CD14-positive monocyte (primary cell): ENCODE data around the gene GUCY1A1. TPM values are rescaled to one million over a fixed set of nuclear protein-coding genes. Genes with fewer than 3 reads are reported as not detected.

Experiments used
- DNase-seq, 3 donors: peaks; one replicate each; pipeline ENCODE4 v3.0.0-alpha.2; 2011 to 2022
- H2AFZ ChIP-seq: 2 replicates; pipeline ENCODE4 v1.6.0; 2012; ENCODE audit warnings: mild to moderate bottlenecking, low read depth, low read length, inconsistent platforms; ENCODE audit not compliant: insufficient read depth, poor library complexity, severe bottlenecking
- H3K27ac ChIP-seq, 2 donors: 1 replicate in 1 of 2; 2 replicates in 1 of 2; pipeline ENCODE4 v1.5.1; 2012 to 2013; ENCODE audit warnings: low read length in 2 of 2, control low read depth in 1 of 2, inconsistent platforms in 1 of 2, low read depth in 1 of 2, mild to moderate bottlenecking in 1 of 2
- H3K27me3 ChIP-seq, 2 donors: one replicate each; pipeline versions ENCODE4 v1.6.0 to v1.6.1; 2011 to 2013; ENCODE audit warnings: low read length in 2 of 2; ENCODE audit not compliant: control insufficient read depth in 2 of 2, insufficient read depth in 2 of 2
- H3K36me3 ChIP-seq, 2 donors: replicated peaks in 1 of 2; 1 replicate in 1 of 2; 2 replicates in 1 of 2; pipeline versions ENCODE4 v1.5.1 to v1.6.1; 2012 to 2013; ENCODE audit warnings: low read length in 2 of 2, control low read depth in 1 of 2, inconsistent platforms in 1 of 2, mild to moderate bottlenecking in 1 of 2; ENCODE audit not compliant: insufficient read depth in 2 of 2, control insufficient read depth in 1 of 2
- H3K4me1 ChIP-seq, 2 donors: 1 replicate in 1 of 2; 2 replicates in 1 of 2; pipeline versions ENCODE4 v1.5.1 to v1.6.1; 2012 to 2013; ENCODE audit warnings: low read length in 2 of 2, control low read depth in 1 of 2, inconsistent platforms in 1 of 2, mild to moderate bottlenecking in 1 of 2, moderate library complexity in 1 of 2; ENCODE audit not compliant: insufficient read depth in 2 of 2, control insufficient read depth in 1 of 2
- H3K4me2 ChIP-seq: replicated peaks from 2 replicates; pipeline ENCODE3; 2012; ENCODE audit warnings: low read length, moderate library complexity, mild to moderate bottlenecking; ENCODE audit not compliant: poor library complexity, severe bottlenecking; ENCODE audit errors: extremely low read depth
- H3K4me3 ChIP-seq, 3 experiments: fragments of 200-600 bp in 1 of 3; sonication (generic) in 1 of 3; replicated peaks in 1 of 3; 1 replicate in 2 of 3; 2 replicates in 1 of 3; pipeline ENCODE4 v1.5.1; 2011 to 2013; ENCODE audit warnings: low read length in 3 of 3, mild to moderate bottlenecking in 3 of 3, control low read depth in 2 of 3, low read depth in 2 of 3, inconsistent platforms in 1 of 3, moderate library complexity in 1 of 3
- H3K79me2 ChIP-seq: 2 replicates; pipeline ENCODE4 v1.6.0; 2012; ENCODE audit warnings: mild to moderate bottlenecking, control low read depth, inconsistent platforms, low read length, moderate library complexity; ENCODE audit not compliant: insufficient read depth
- H3K9ac ChIP-seq: 2 replicates; pipeline ENCODE4 v1.6.0; 2017; ENCODE audit warnings: low read length, mild to moderate bottlenecking; ENCODE audit not compliant: insufficient read depth, poor library complexity, severe bottlenecking
- H3K9me3 ChIP-seq, 2 donors: replicated peaks in 1 of 2; 1 replicate in 1 of 2; 2 replicates in 1 of 2; pipeline versions ENCODE4 v1.5.1 to v1.6.1; 2012 to 2013; ENCODE audit warnings: low read length in 2 of 2, control low read depth in 1 of 2; ENCODE audit not compliant: control insufficient read depth in 1 of 2, insufficient read depth in 1 of 2
- H4K20me1 ChIP-seq: 2 replicates; pipeline ENCODE4 v1.6.0; 2012; ENCODE audit warnings: mild to moderate bottlenecking, low read length, control low read depth, moderate library complexity; ENCODE audit not compliant: insufficient read depth
- H3K27ac Mint-ChIP-seq, 7 donors: one replicate each; pipeline ENCODE4 v1.8.0; 2020; ENCODE audit warnings: mild to moderate bottlenecking in 7 of 7, mixed read lengths in 7 of 7, moderate library complexity in 6 of 7, inconsistent platforms in 2 of 7
- H3K27me3 Mint-ChIP-seq, 3 donors: one replicate each; pipeline ENCODE4 v1.8.0; 2021 to 2022; ENCODE audit warnings: low read depth in 3 of 3, mild to moderate bottlenecking in 3 of 3, mixed read lengths in 3 of 3, moderate library complexity in 3 of 3, inconsistent platforms in 1 of 3
- H3K36me3 Mint-ChIP-seq, 2 donors: one replicate each; pipeline ENCODE4 v1.8.0; 2020; ENCODE audit warnings: mixed read lengths in 2 of 2, inconsistent platforms in 1 of 2, mild to moderate bottlenecking in 1 of 2
- H3K4me1 Mint-ChIP-seq: one replicate; pipeline ENCODE4 v1.8.0; 2020; ENCODE audit warnings: mild to moderate bottlenecking, mixed read lengths
- H3K4me3 Mint-ChIP-seq, 2 donors: one replicate each; pipeline ENCODE4 v1.8.0; 2020; ENCODE audit warnings: mild to moderate bottlenecking in 2 of 2, mixed read lengths in 2 of 2, moderate library complexity in 1 of 2
- H3K9me3 Mint-ChIP-seq, 7 donors: one replicate each; pipeline ENCODE4 v1.8.0; 2020 to 2022; ENCODE audit warnings: mixed read lengths in 7 of 7, mild to moderate bottlenecking in 6 of 7, moderate library complexity in 6 of 7, inconsistent platforms in 2 of 7
- WGBS: methylation state at CpG from one replicate; pipeline ENCODE4 v1.1.5; 2013; ENCODE audit warnings: missing lambda C conversion rate; ENCODE audit not compliant: insufficient coverage; 5-methylcytosine and 5-hydroxymethylcytosine counted together
- intact Hi-C, 2 donors: fragments of 100-400 bp; cut with micrococcal nuclease; formaldehyde crosslinking; loops; one replicate each; pipeline versions ENCODE4 v1.15.0 to v1.15.1; 2023
- polyA plus RNA-seq, 3 donors: library from polyadenylated mRNA; depleted of rRNA in 1 of 3; unstranded in 2 of 3; stranded (reverse) in 1 of 3; fragments of 300-500 nt in 2 of 3; fragments of >200 nt in 1 of 3; fragmentation: Illumina TruSeq in 2 of 3; gene quantifications; 1 replicate in 2 of 3; 2 replicates in 1 of 3; pipeline ENCODE4 v1.2.3, GENCODE V29; 2012 to 2021
- TF ChIP-seq, protein P1 (sequence below): fragments of 200-600 bp; IDR thresholded peaks from one replicate; pipeline ENCODE4 v1.8.0; 2022; ENCODE audit warnings: antibody characterized with exemption, mild to moderate bottlenecking

Gene GUCY1A1
- polyA plus RNA-seq, 3 donors, result 0.88 to 1.2 (median 0.95) TPM

DNA sequence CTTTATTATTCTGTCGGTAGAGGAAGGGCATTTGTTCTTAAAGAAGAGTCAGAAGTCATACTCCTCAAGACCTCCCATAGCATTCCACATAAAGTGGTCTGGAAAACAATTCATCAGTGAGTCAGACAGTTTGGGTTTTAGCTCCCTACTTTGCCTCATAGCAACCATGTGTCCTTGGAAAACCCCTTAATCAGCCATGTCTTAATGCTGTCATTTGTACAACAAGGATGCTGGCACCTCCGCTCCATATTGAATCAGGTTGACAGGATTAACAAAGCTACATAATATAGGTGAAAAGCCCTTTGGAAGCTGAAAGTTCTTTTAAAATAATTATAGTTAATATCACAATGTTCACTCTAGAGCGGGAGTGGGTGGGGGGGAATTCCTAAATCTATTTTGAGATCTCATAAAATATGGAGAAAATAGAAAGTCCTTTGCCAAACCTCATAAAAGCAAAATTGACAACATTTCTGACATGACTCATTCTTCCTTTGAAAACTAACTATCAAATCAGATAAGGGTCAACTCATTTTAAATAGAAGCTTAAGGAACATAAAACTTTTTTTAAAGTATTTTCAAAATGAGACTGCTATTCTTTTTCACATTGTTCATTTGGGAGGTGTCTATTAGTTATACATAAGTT, 37.3 kb upstream of the GUCY1A1 start:
- Histone ChIP-seq H3K79me2 (no peaks in the 10 kb centered on the region), H3K36me3 (no peaks in the 10 kb centered on the region), H3K4me1 (no peaks in the 10 kb centered on the region), H4K20me1 (no peaks in the 10 kb centered on the region), H3K9me3 (no peaks in the 10 kb centered on the region), H3K4me3 (no peak overlapping the region), H3K27me3 (no peaks in the 10 kb centered on the region), H2AFZ (no peak overlapping the region), H3K4me2 (no peak overlapping the region), H3K9ac (no peak overlapping the region), H3K27ac (no peak overlapping the region)
- TF ChIP-seq, protein P1, sequence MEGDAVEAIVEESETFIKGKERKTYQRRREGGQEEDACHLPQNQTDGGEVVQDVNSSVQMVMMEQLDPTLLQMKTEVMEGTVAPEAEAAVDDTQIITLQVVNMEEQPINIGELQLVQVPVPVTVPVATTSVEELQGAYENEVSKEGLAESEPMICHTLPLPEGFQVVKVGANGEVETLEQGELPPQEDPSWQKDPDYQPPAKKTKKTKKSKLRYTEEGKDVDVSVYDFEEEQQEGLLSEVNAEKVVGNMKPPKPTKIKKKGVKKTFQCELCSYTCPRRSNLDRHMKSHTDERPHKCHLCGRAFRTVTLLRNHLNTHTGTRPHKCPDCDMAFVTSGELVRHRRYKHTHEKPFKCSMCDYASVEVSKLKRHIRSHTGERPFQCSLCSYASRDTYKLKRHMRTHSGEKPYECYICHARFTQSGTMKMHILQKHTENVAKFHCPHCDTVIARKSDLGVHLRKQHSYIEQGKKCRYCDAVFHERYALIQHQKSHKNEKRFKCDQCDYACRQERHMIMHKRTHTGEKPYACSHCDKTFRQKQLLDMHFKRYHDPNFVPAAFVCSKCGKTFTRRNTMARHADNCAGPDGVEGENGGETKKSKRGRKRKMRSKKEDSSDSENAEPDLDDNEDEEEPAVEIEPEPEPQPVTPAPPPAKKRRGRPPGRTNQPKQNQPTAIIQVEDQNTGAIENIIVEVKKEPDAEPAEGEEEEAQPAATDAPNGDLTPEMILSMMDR, result no peak
- H3K9me3 Mint-ChIP-seq, result peaks cover 0 to 2% (median 0%) of the 10 kb centered on the region in 7 donors
- no CpG with 5 or more reads among the region's 3 CpGs for WGBS
- peaks cover 0 to 2% (median 0%) of the 10 kb centered on the region in 3 donors for H3K27me3 Mint-ChIP-seq
- no peaks in the 10 kb centered on the region for H3K36me3 Mint-ChIP-seq
- no peak overlapping the region for H3K4me3 Mint-ChIP-seq
- H3K4me1 Mint-ChIP-seq, result no peaks in the 10 kb centered on the region
- no peak overlapping the region for H3K27ac Mint-ChIP-seq
- DNase-seq, result no peak
- intact Hi-C loops, result no loop called here

DNA sequence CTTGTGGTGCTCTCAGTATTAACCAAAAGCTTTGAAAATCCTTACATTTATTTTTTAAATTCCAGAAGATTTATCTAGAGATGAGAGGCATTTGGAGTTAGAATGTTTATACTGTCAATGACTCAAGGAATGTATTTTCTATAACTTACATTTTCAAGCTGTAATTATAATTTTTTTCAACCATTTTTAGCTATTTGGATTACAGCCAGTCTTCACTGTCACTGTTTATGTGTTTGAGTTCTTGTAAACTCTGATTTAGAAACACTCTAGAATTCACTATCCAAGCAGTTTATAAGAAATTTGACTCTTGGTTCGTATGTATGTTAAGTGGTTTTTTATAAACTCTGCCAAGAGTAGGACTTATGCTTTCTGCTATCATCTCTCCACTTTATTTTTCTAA, 36.7 kb upstream of the GUCY1A1 start:
- H3K27ac ChIP-seq, result no peak overlapping the region
- DNase-seq, result no peak
- TF ChIP-seq, protein P1, result no peak
- H3K79me2 ChIP-seq, result no peaks in the 10 kb centered on the region
- no CpG with 5 or more reads among the region's 1 CpG for WGBS
- peaks cover 0 to 2% (median 0%) of the 10 kb centered on the region in 3 donors for H3K27me3 Mint-ChIP-seq
- no peaks in the 10 kb centered on the region for H3K36me3 Mint-ChIP-seq
- no peak overlapping the region for H3K4me3 Mint-ChIP-seq
- no peak overlapping the region for H3K27ac Mint-ChIP-seq
- no peak overlapping the region for H2AFZ ChIP-seq
- H3K9me3 Mint-ChIP-seq, result peaks cover 0 to 8% (median under 1%) of the 10 kb centered on the region in 7 donors
- no peak overlapping the region for H3K9ac ChIP-seq
- H3K9me3 ChIP-seq, result no peaks in the 10 kb centered on the region
- no peaks in the 10 kb centered on the region for H3K27me3 ChIP-seq
- no peaks in the 10 kb centered on the region for H3K4me1 Mint-ChIP-seq
- intact Hi-C loops, result no loop called here
- H3K4me1 ChIP-seq, result no peaks in the 10 kb centered on the region
- no peaks in the 10 kb centered on the region for H3K36me3 ChIP-seq
- H4K20me1 ChIP-seq, result no peaks in the 10 kb centered on the region
- no peak overlapping the region for H3K4me2 ChIP-seq
- no peak overlapping the region for H3K4me3 ChIP-seq
